Fibroblast of the aortic adventitia (primary cell): ENCODE data around the gene ZNF536. TPM values are rescaled to one million over a fixed set of nuclear protein-coding genes. Genes with fewer than 3 reads are reported as not detected.

Experiments
- DNase-seq: peaks from one replicate; pipeline ENCODE4 v3.0.0-alpha.2; 2010; ENCODE audit warnings: low read depth
- H3K4me3 ChIP-seq: 2 replicates; pipeline ENCODE4 v1.5.1; 2011; ENCODE audit warnings: low read depth, mild to moderate bottlenecking, control low read depth, low read length, moderate library complexity
- total RNA-seq: library from RNA; depleted of rRNA; stranded (reverse); fragments of >200 nt; gene quantifications from 2 replicates; pipeline ENCODE4 v1.2.3, GENCODE V29; 2012; ENCODE audit warnings: low replicate concordance
- TF ChIP-seq, protein P1 (sequence below): IDR thresholded peaks from 2 replicates; pipeline ENCODE4 v1.5.1; 2011; ENCODE audit warnings: mild to moderate bottlenecking, low read length, control low read depth, inconsistent platforms; ENCODE audit not compliant: insufficient read depth

ZNF536 gene
- total RNA-seq, 1 donor = 0.90 TPM

DNA sequence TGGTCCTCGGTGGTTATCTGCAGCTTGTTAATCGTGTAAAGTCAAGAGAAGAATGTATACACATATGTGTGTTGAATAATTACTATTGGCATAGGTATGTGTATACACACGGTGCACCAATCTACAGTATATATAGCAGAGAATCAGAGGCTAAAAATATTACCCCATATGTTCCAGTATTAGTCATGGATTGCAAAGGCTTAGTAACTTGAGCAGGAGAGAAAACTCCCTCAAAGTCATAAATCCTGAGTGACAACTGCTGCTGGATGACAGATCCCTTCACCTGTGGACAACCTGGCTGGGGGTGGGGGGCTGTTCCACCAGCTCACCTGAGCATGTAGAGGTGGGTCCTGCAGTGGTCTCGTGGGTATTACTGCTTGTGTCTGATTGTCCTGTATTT lies 185.0 kb downstream of the ZNF536 start:
- TF ChIP-seq, protein P1, sequence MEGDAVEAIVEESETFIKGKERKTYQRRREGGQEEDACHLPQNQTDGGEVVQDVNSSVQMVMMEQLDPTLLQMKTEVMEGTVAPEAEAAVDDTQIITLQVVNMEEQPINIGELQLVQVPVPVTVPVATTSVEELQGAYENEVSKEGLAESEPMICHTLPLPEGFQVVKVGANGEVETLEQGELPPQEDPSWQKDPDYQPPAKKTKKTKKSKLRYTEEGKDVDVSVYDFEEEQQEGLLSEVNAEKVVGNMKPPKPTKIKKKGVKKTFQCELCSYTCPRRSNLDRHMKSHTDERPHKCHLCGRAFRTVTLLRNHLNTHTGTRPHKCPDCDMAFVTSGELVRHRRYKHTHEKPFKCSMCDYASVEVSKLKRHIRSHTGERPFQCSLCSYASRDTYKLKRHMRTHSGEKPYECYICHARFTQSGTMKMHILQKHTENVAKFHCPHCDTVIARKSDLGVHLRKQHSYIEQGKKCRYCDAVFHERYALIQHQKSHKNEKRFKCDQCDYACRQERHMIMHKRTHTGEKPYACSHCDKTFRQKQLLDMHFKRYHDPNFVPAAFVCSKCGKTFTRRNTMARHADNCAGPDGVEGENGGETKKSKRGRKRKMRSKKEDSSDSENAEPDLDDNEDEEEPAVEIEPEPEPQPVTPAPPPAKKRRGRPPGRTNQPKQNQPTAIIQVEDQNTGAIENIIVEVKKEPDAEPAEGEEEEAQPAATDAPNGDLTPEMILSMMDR = no peak
- H3K4me3 ChIP-seq = no peak overlapping the region
- DNase-seq = no peak

DNA sequence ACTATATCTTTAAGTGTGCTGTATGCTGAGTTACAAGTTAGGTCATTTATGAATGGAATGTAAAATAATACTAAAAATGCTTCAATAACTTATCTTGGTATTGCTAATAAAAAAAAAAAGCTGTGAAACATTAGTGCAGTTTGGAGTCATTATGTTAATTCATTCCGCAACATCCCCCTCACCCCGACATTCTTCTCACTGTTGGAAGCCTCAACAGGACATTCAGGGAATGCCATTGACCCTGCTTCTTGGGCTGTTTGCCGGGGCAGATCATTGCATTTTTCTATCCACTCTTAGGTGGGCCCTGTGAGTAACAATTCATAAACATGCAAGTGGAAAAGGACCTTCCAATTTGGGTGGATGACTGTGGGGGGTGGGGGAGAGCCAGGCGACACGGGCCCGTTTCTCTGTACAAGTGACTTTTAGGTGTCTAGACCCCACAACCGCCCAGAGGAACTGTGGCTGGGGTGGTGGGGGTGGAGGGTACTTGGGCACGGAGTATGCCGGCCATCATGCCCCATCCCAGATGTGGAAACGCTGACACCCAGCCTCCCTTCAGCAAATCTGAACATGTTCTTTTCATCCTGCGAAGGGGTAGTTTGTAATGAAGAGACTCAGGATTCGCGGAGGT lies 185.9 kb downstream of the ZNF536 start:
- no peak overlapping the region for H3K4me3 ChIP-seq
- DNase-seq = no peak
- TF ChIP-seq, protein P1 = no peak

DNA sequence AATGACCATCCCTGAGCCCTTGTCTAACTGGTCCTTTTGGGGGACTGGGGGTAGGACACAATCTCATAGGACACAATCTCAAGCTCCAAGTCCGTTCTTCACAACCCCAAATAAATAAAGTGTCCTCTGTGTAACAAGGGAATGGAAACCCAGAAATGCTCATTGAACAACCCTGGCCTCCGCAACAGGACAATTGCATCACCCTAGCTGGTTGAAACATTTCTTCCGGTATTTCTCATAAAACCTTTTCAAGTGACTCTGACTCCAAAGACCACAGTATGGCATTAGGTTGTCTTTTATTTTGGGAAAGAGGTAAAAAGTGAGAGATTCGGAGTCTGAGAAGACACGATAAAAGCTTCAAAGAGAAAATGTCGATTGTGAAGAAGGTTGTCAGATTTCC lies 186.6 kb downstream of the ZNF536 start:
- DNase-seq = no peak
- H3K4me3 ChIP-seq = no peak overlapping the region
- TF ChIP-seq, protein P1 = no peak

DNA sequence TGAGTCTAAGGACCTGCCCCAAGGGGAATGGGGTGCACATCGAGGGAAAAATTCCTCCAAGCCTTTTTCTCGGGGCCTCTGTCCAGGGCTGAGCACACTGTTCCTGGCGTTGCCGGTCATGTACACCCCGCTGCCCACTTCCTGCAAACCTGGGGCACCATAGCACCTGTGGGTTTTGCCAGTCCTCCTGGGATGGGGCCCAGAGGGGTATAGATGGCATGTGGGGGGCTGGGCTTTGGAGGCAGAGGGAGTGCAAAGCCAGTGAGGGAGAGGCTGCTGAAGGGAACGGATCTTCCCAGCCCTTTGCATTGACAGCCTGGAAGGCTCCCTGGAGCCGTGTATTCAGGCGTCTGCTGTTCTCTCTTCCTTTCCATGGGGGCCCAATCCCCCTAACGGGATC lies 187.3 kb downstream of the ZNF536 start:
- H3K4me3 ChIP-seq = no peak overlapping the region
- TF ChIP-seq, protein P1 = no peak
- DNase-seq = no peak

DNA sequence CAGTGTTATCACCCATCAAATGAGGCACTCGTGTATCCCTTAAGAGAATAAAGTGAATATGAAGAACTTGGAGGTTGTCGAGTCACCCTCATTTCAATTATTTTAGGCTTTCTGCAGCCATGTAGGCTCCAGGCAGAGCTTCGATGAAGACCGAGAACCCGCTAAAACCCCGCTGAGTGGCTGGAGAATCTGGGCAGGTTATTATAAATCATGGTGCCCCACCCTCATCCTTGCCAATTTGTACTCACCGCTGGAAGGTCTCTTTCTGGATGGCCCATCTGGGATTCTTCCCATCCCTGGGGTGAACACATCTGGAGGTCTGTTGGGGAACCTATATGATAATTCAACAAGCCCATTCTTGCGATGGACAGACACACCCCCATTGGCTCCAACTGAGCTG lies 190.8 kb downstream of the ZNF536 start:
- DNase-seq = no peak
- no peak overlapping the region for H3K4me3 ChIP-seq
- TF ChIP-seq, protein P1 = no peak

DNA sequence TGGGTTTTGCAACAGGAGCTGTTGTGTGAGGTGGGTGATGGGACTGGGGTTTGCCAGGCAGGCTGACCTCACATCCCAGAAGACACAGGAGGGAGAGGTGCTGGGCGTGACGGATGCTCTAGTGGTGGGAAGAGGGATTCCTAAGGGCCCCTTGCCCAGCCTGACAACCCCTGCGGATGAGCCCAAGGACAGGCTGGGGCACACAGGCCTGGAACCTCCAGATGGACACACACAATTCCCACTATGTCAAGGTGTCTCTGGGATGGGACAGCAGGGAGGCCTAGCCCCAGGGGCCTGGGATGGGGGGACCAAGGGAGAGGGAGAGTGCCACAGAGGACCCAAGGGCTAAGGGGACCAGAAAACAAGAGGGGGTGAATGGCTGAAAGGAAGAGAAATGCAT lies 191.5 kb downstream of the ZNF536 start:
- TF ChIP-seq, protein P1 = no peak
- H3K4me3 ChIP-seq = no peak overlapping the region
- DNase-seq = no peak

DNA sequence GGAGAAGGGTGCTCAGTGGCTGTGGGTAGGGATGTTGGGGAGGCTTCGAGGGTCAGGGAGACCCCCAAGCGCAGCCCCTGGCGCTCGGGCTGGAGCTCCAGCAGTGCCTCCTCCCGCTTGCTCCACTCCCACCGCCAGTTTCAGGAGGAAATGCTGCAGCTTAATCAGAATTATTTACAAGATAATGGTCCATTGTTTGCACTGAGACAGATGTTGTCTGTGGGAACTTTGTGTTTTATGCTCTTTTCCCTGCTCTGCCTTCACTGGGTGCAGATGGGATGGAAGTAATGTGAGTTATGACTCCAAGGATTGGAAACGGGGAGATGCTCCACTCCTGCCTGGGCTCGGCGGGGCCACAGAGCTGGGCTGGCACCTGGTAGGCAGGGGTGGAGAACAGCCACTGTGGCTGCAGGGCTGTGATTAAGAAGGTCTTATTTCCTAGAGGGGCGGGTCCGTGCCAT lies 192.4 kb downstream of the ZNF536 start:
- H3K4me3 ChIP-seq = no peak overlapping the region
- DNase-seq = no peak
- TF ChIP-seq, protein P1 = no peak
